HCT116 (cell line): ENCODE data around the gene KTN1. TPM values are rescaled to one million over a fixed set of nuclear protein-coding genes. Genes with fewer than 3 reads are reported as not detected.

Experiments used
- ATAC-seq: fragments of 200-7000 bp; cut with Tn5 transposase; 2 replicates; pipeline ENCODE4 v1.9.1; 2020; ENCODE audit warnings: mild to moderate bottlenecking, moderate library complexity
- BruUV-seq: library from RNA; stranded (reverse); fragments of 400-500 nt; replicated peaks from 2 replicates; lab custom pipeline; 2021; lab: Mats Ljungman, UMichigan
- CTCF ChIA-PET: fragments of 300-600 bp; sonication (Branson Sonifier 250); formaldehyde crosslinking; loops from one replicate; lab custom pipeline; 2021; ENCODE audit warnings: antibody characterized with exemption; lab: Charles Lee
- POLR2A ChIA-PET: fragments of 300-600, 350-600 bp; sonication (Branson Sonifier 250); formaldehyde crosslinking; loops from one replicate; lab custom pipeline; 2021; ENCODE audit warnings: antibody characterized with exemption; lab: Charles Lee
- RAD21 ChIA-PET, 2 experiments: fragments of 300-600 bp; sonication (Branson Sonifier 250); formaldehyde crosslinking; loops; one replicate each; lab custom pipeline; 2023; ENCODE audit warnings: low total read pairs in 2 of 2; ENCODE audit not compliant: uncharacterized antibody in 2 of 2, unreplicated experiment in 2 of 2, low non-redundant PET in 1 of 2; lab: Charles Lee
- DNase-seq: peaks from one replicate; pipeline ENCODE4 v3.0.0-alpha.2; 2010; ENCODE audit warnings: low read depth, low spot score
- H2AFZ ChIP-seq: fragments of 200-600 bp; shearing (Covaris generic), sonication (generic); 2 replicates; pipeline ENCODE4 v1.6.1; 2017; ENCODE audit warnings: low read depth, mixed run types, mixed read lengths, antibody characterized with exemption, low read length; ENCODE audit not compliant: poor library complexity, severe bottlenecking
- H3K27ac ChIP-seq: 2 replicates; pipeline ENCODE4 v1.5.1; 2012; ENCODE audit warnings: low read depth, low read length
- H3K27me3 ChIP-seq: fragments of 200-600 bp; sonication (generic); 2 replicates; pipeline ENCODE4 v1.6.1; 2016; ENCODE audit warnings: mixed run types, low read length, mixed read lengths; ENCODE audit not compliant: insufficient read depth
- H3K36me3 ChIP-seq, 2 experiments: fragments of 200-500 bp in 1 of 2; fragments of 200-600 bp in 1 of 2; sonication (Bioruptor generic) in 1 of 2; sonication (generic) in 1 of 2; 2 replicates each; pipeline versions ENCODE4 v1.5.1 to v1.6.1; 2014 to 2016; ENCODE audit warnings: low read length in 2 of 2, inconsistent platforms in 1 of 2, mixed read lengths in 1 of 2, mixed run types in 1 of 2; ENCODE audit not compliant: insufficient read depth in 2 of 2, control insufficient read depth in 1 of 2
- H3K4me1 ChIP-seq, 2 experiments: fragments of 200-600 bp in 1 of 2; sonication (generic) in 1 of 2; 2 replicates each; pipeline versions ENCODE4 v1.5.1 to v1.6.1; 2012 to 2017; ENCODE audit warnings: low read length in 2 of 2, inconsistent platforms in 1 of 2, mild to moderate bottlenecking in 1 of 2, mixed read lengths in 1 of 2, mixed run types in 1 of 2, moderate library complexity in 1 of 2; ENCODE audit not compliant: insufficient read depth in 2 of 2, control insufficient read depth in 1 of 2
- H3K4me2 ChIP-seq: fragments of 200-600 bp; sonication (generic); 2 replicates; pipeline ENCODE4 v1.6.1; 2017; ENCODE audit warnings: mixed run types, low read length, mixed read lengths
- H3K4me3 ChIP-seq, 2 experiments: fragments of 200-600 bp in 1 of 2; sonication (generic) in 1 of 2; replicated peaks in 1 of 2; 2 replicates each; pipeline ENCODE4 v1.5.1; 2011 to 2016; ENCODE audit warnings: low read length in 2 of 2, control low read depth in 1 of 2, low read depth in 1 of 2, mild to moderate bottlenecking in 1 of 2, mixed read lengths in 1 of 2, mixed run types in 1 of 2
- H3K79me2 ChIP-seq: fragments of 200-600 bp; sonication (generic); 2 replicates; pipeline ENCODE4 v1.6.1; 2017; ENCODE audit warnings: mild to moderate bottlenecking, mixed run types, low read length, moderate library complexity, mixed read lengths; ENCODE audit not compliant: insufficient read depth
- H3K9ac ChIP-seq: fragments of 200-600 bp; sonication (generic); 2 replicates; pipeline ENCODE4 v1.6.1; 2016; ENCODE audit warnings: low read length, mixed read lengths
- H3K9me2 ChIP-seq: fragments of 200-600 bp; sonication (generic), shearing (Covaris generic); 2 replicates; pipeline ENCODE4 v1.6.1; 2017; ENCODE audit warnings: mixed run types, mild to moderate bottlenecking, moderate library complexity; ENCODE audit not compliant: insufficient read depth
- H3K9me3 ChIP-seq, 2 experiments: fragments of 200-500 bp in 1 of 2; fragments of 200-600 bp in 1 of 2; sonication (Bioruptor generic) in 1 of 2; sonication (generic) in 1 of 2; 2 replicates each; pipeline ENCODE4 v1.6.1; 2014 to 2017; ENCODE audit warnings: low read length in 2 of 2, mixed read lengths in 2 of 2, inconsistent platforms in 1 of 2, low read depth in 1 of 2, mild to moderate bottlenecking in 1 of 2, mixed run types in 1 of 2, moderate library complexity in 1 of 2; ENCODE audit not compliant: control insufficient read depth in 1 of 2, insufficient read depth in 1 of 2
- H4K20me1 ChIP-seq: fragments of 200-600 bp; sonication (generic), shearing (Covaris generic); 2 replicates; pipeline ENCODE4 v1.6.1; 2017; ENCODE audit warnings: mixed run types, mild to moderate bottlenecking, moderate library complexity; ENCODE audit not compliant: insufficient read depth
- ATF3 ChIP-seq: IDR thresholded peaks from 2 replicates; pipeline ENCODE4 v1.6.1; 2012
- CEBPB ChIP-seq: IDR thresholded peaks from 2 replicates; pipeline ENCODE4 v1.6.1; 2012; ENCODE audit warnings: low read depth
- CTCF ChIP-seq, 3 experiments: fragments of 200-600 bp in 1 of 3; sonication (generic) in 1 of 3; IDR thresholded peaks in 2 of 3; conservative IDR thresholded peaks in 1 of 3; 2 replicates each; pipeline ENCODE4 v1.5.1; 2012 to 2017; ENCODE audit warnings: low read depth in 2 of 3, low read length in 2 of 3, antibody characterized with exemption in 1 of 3, borderline replicate concordance in 1 of 3, control low read depth in 1 of 3, mild to moderate bottlenecking in 1 of 3, mixed read lengths in 1 of 3, mixed run types in 1 of 3, moderate library complexity in 1 of 3; ENCODE audit not compliant: insufficient read depth in 1 of 3
- EGR1 ChIP-seq: IDR thresholded peaks from 2 replicates; pipeline ENCODE4 v1.6.1; 2012; ENCODE audit warnings: low read depth
- ELF1 ChIP-seq: IDR thresholded peaks from 2 replicates; pipeline ENCODE4 v1.6.1; 2012; ENCODE audit warnings: low read depth, borderline replicate concordance
- EZH2 ChIP-seq: fragments of 200-600 bp; sonication (generic); IDR thresholded peaks from 2 replicates; pipeline ENCODE4 v1.6.1; 2017; ENCODE audit warnings: antibody characterized with exemption, mixed run types
- EZH2phosphoT487 ChIP-seq: fragments of 200-600 bp; IDR thresholded peaks from 2 replicates; pipeline ENCODE4 v1.6.1; 2018; ENCODE audit warnings: antibody characterized with exemption, borderline replicate concordance
- FOSL1 ChIP-seq: IDR thresholded peaks from 2 replicates; pipeline ENCODE4 v1.6.1; 2012; ENCODE audit warnings: low read depth
- JUND ChIP-seq: IDR thresholded peaks from 2 replicates; pipeline ENCODE4 v1.6.1; 2012
- MAX ChIP-seq: IDR thresholded peaks from 2 replicates; pipeline ENCODE4 v1.6.1; 2012
- POLR2AphosphoS5 ChIP-seq: IDR thresholded peaks from 2 replicates; pipeline ENCODE4 v1.6.1; 2011; ENCODE audit warnings: mild to moderate bottlenecking, low read depth, low read length, moderate library complexity
- REST ChIP-seq: IDR thresholded peaks from 2 replicates; pipeline ENCODE4 v1.6.1; 2012; ENCODE audit warnings: low read depth
- SP1 ChIP-seq: IDR thresholded peaks from 2 replicates; pipeline ENCODE4 v1.6.1; 2012; ENCODE audit warnings: low read depth
- TCF7L2 ChIP-seq: IDR thresholded peaks from 2 replicates; pipeline ENCODE4 v1.7.0; 2011; ENCODE audit warnings: borderline replicate concordance, inconsistent platforms; ENCODE audit not compliant: insufficient read depth, insufficient read length; ENCODE audit errors: extremely low read depth
- YY1 ChIP-seq: IDR thresholded peaks from 2 replicates; pipeline ENCODE4 v1.6.1; 2011; ENCODE audit warnings: low read length, low read depth, moderate library complexity, mild to moderate bottlenecking; ENCODE audit not compliant: insufficient replicate concordance; ENCODE audit errors: extremely low read depth
- ZFX ChIP-seq: fragments of 450-650 bp; IDR thresholded peaks from 2 replicates; pipeline ENCODE4 v1.6.1; 2017
- ZNF274 ChIP-seq: fragments of 200-500 bp; sonication (Bioruptor generic); IDR thresholded peaks from 2 replicates; pipeline ENCODE4 v1.6.1; 2014; ENCODE audit warnings: mild to moderate bottlenecking, low read depth, low read length, inconsistent platforms
- intact Hi-C: fragments of 100-400 bp; cut with micrococcal nuclease; formaldehyde crosslinking; loops from 2 replicates; pipeline ENCODE4 v1.10.0; 2022
- total RNA-seq: library from RNA; stranded (reverse); gene quantifications from one replicate; pipeline ENCODE4 v1.2.1, GENCODE V29; 2021; ENCODE audit not compliant: unreplicated experiment

The KTN1 gene
- total RNA-seq, 1 experiment from 2014 or later = 105 TPM

GRCh38 chr14:55546212-55546874, 33.7 kb upstream of the KTN1 start:
- no peak overlapping the region for H3K4me3 ChIP-seq
- peaks cover 3 to 4% of the 10 kb centered on the region in 2 experiments for H3K4me1 ChIP-seq
- ATAC-seq (no peak), DNase-seq (no peak)
- H3K4me2 ChIP-seq = no peak overlapping the region
- intact Hi-C loops = no loop called here
- no peaks in the 10 kb centered on the region for H3K27me3 ChIP-seq
- RAD21 ChIA-PET = no interaction called here
- no peak overlapping the region for H2AFZ ChIP-seq
- H3K9me2 ChIP-seq = no peaks in the 10 kb centered on the region
- POLR2A ChIA-PET = interaction anchor here (0.6 to 1.2 kb wide), 2 partner anchors 8 to 11 kb away, joined by 3 to 6 read pairs; no protein-coding TSS in a partner anchor
- H3K79me2 ChIP-seq = no peaks in the 10 kb centered on the region
- TF ChIP-seq EGR1 = no peak
- no peak for TF ChIP-seq EZH2
- TF ChIP-seq YY1 = no peak
- no peak for TF ChIP-seq JUND
- no peak for TF ChIP-seq SP1
- TF ChIP-seq ZNF274 = no peak
- no peak for TF ChIP-seq MAX
- no peak for TF ChIP-seq REST
- TF ChIP-seq CEBPB = no peak
- TF ChIP-seq ATF3 = no peak
- no peak for TF ChIP-seq EZH2phosphoT487
- TF ChIP-seq TCF7L2 = no peak
- no peak for TF ChIP-seq ELF1
- TF ChIP-seq ZFX = no peak
- TF ChIP-seq FOSL1 = no peak
- no peak for TF ChIP-seq CTCF (IDR thresholded peaks at IDR 0.05 in 2 of 3, conservative IDR thresholded peaks at IDR 0.05 in 1 of 3; ENCODE audit: borderline replicate concordance in 1 of 3, insufficient read depth in 1 of 3, low read depth in 2 of 3, low read length in 2 of 3)
- TF ChIP-seq POLR2AphosphoS5 = no peak
- no TSS peak for BruUV-seq
- CTCF ChIA-PET = no interaction called here
- H3K36me3 ChIP-seq = no peaks in the 10 kb centered on the region
- H3K9me3 ChIP-seq = no peaks in the 10 kb centered on the region
- H3K9ac ChIP-seq = no peak overlapping the region
- no peaks in the 10 kb centered on the region for H4K20me1 ChIP-seq
- H3K27ac ChIP-seq = no peak overlapping the region
